HG03066 (cell line): ENCODE results near the gene NTM.
"Not testable (repeated sequence)": the region's sequence is repeated elsewhere in the genome, so short reads cannot be mapped to it uniquely, and the experiment has no call there.

ENCODE experiments used
- ATAC-seq: cut with Tn5 transposase; IDR thresholded peaks from one replicate; pipeline ENCODE4 v1.9.1; 2021; ENCODE audit warnings: low read depth; ENCODE audit not compliant: unreplicated experiment

Gene NTM

GRCh38 chr11:132070907-132071306 is 700.5 kb downstream of the NTM start:
- not testable (repeated sequence) for ATAC-seq

- ATAC-seq, result no peak
Measured at GRCh38 chr11:132072044-132072857, 701.8 kb downstream of the NTM start.

GRCh38 chr11:132072858-132073211 is 702.4 kb downstream of the NTM start:
- ATAC-seq, result no peak

GRCh38 chr11:132073787-132074186 is 703.4 kb downstream of the NTM start:
- ATAC-seq, result no peak

- ATAC-seq, result no peak
Measured at GRCh38 chr11:132075447-132075846, 705.0 kb downstream of the NTM start.

GRCh38 chr11:132077416-132077815 is 707.0 kb downstream of the NTM start:
- ATAC-seq, result no peak

GRCh38 chr11:132078264-132079076 is 708.1 kb downstream of the NTM start:
- ATAC-seq, result no peak

- no peak for ATAC-seq
Measured at GRCh38 chr11:132080127-132080526, 709.7 kb downstream of the NTM start.

GRCh38 chr11:132082566-132082965 is 712.2 kb downstream of the NTM start:
- ATAC-seq, result no peak

GRCh38 chr11:132084433-132084832 is 714.0 kb downstream of the NTM start:
- ATAC-seq, result no peak

GRCh38 chr11:132087148-132087547 is 716.7 kb downstream of the NTM start:
- ATAC-seq, result no peak

GRCh38 chr11:132088551-132088950 is 718.1 kb downstream of the NTM start:
- ATAC-seq, result no peak

- ATAC-seq, result no peak
Measured at GRCh38 chr11:132093536-132094259, 723.3 kb downstream of the NTM start.

- ATAC-seq, result no peak
Measured at GRCh38 chr11:132094598-132094997, 724.2 kb downstream of the NTM start.

GRCh38 chr11:132095230-132096131 is 725.1 kb downstream of the NTM start:
- ATAC-seq, result no peak

- no peak for ATAC-seq
Measured at GRCh38 chr11:132096132-132096825, 725.9 kb downstream of the NTM start.

GRCh38 chr11:132099692-132100091 is 729.3 kb downstream of the NTM start:
- peak; percentile 58 for ATAC-seq

GRCh38 chr11:132100583-132100982 is 730.2 kb downstream of the NTM start:
- no peak for ATAC-seq

GRCh38 chr11:132101881-132102280 is 731.5 kb downstream of the NTM start:
- ATAC-seq, result no peak

GRCh38 chr11:132103021-132103420 is 732.6 kb downstream of the NTM start:
- ATAC-seq, result no peak
